SJCRH30 (cell line): ENCODE results near the gene EIF2A. TPM values are rescaled to one million over a fixed set of nuclear protein-coding genes. Genes with fewer than 3 reads are reported as not detected.
A peak's percentile ranks its signal among the peaks of the same experiment; 100 is the strongest.
"Not testable (repeated sequence)": the region's sequence is repeated elsewhere in the genome, so short reads cannot be mapped to it uniquely, and the experiment has no call there.

ENCODE experiments used
- DNase-seq, 2 experiments: peaks; one replicate each; pipeline ENCODE4 v3.0.0-alpha.2; 2015 to 2020
- H3K27ac ChIP-seq: fragments of 250-450 bp; sonication (Bioruptor Pico); 2 replicates; pipeline ENCODE4 v1.5.1; 2020; ENCODE audit warnings: mild to moderate bottlenecking, moderate library complexity
- H3K27me3 ChIP-seq: fragments of 250-450 bp; sonication (Bioruptor Pico); 2 replicates; pipeline ENCODE4 v1.5.1; 2020; ENCODE audit warnings: mild to moderate bottlenecking, moderate library complexity
- H3K36me3 ChIP-seq: fragments of 250-450 bp; sonication (Bioruptor Pico); 2 replicates; pipeline ENCODE4 v1.5.1; 2020; ENCODE audit warnings: mild to moderate bottlenecking, moderate library complexity
- H3K4me1 ChIP-seq: fragments of 250-450 bp; sonication (Bioruptor Pico); 2 replicates; pipeline ENCODE4 v1.5.1; 2020; ENCODE audit warnings: mild to moderate bottlenecking, moderate library complexity
- H3K4me3 ChIP-seq: fragments of 250-450 bp; sonication (Bioruptor Pico); 2 replicates; pipeline ENCODE4 v1.5.1; 2020; ENCODE audit warnings: mild to moderate bottlenecking, moderate library complexity
- H3K9me3 ChIP-seq: fragments of 250-450 bp; sonication (Bioruptor Pico); replicated peaks from 2 replicates; pipeline ENCODE4 v1.5.1; 2020; ENCODE audit warnings: mild to moderate bottlenecking, moderate library complexity
- total RNA-seq: library from RNA; depleted of rRNA; stranded (reverse); fragments of >200 nt; shearing (Covaris generic); gene quantifications from 2 replicates; pipeline ENCODE4 v1.2.3, GENCODE V29; 2014

The EIF2A gene
- total RNA-seq, 1 experiment from 2014 or later, result 139 TPM

GRCh38 chr3:150603153-150603979 is 56.8 kb downstream of the EIF2A start, which contains the start of gene SELENOT:
SELENOT (plus strand) TSS chr3:150603321; CDS start chr3:150603363, 42 bp downstream.
- Histone ChIP-seq H3K9me3 (no peaks in the 10 kb centered on the region), H3K27me3 (no peaks in the 10 kb centered on the region), H3K4me1 (peaks cover 3% of the 10 kb centered on the region; the same call in 1 of the 2 replicates), H3K4me3 (peak within 1 kb of the TSS; percentile 72), H3K36me3 (peaks cover 4% of the 10 kb centered on the region; the same call in 1 of the 2 replicates), H3K27ac (peak within 1 kb of the TSS; percentile 79)
- DNase-seq, result peak; percentile 94 to 96

- peaks cover 4% of the 10 kb centered on the region; the same call in 1 of the 2 replicates for H3K36me3 ChIP-seq
- peak overlapping the region; percentile 72 for H3K4me3 ChIP-seq
- peaks cover 3% of the 10 kb centered on the region; the same call in 1 of the 2 replicates for H3K4me1 ChIP-seq
- H3K27ac ChIP-seq, result peak overlapping the region; percentile 79
- H3K9me3 ChIP-seq, result no peaks in the 10 kb centered on the region
- H3K27me3 ChIP-seq, result no peaks in the 10 kb centered on the region
- no peak for DNase-seq
Measured at GRCh38 chr3:150603980-150604319, 57.4 kb downstream of the EIF2A start.

- Histone ChIP-seq H3K4me3 (no peak overlapping the region), H3K27me3 (no peaks in the 10 kb centered on the region), H3K4me1 (peaks cover 3% of the 10 kb centered on the region; the same call in 1 of the 2 replicates), H3K36me3 (peaks cover 4% of the 10 kb centered on the region; the same call in 1 of the 2 replicates), H3K27ac (no peak overlapping the region), H3K9me3 (no peaks in the 10 kb centered on the region)
- no peak for DNase-seq
Measured at GRCh38 chr3:150605998-150606641, 59.5 kb downstream of the EIF2A start.

GRCh38 chr3:150607267-150608065 is 60.9 kb downstream of the EIF2A start:
- H3K36me3 ChIP-seq, result peaks cover 7% of the 10 kb centered on the region; the same call in 1 of the 2 replicates
- no peaks in the 10 kb centered on the region for H3K9me3 ChIP-seq
- H3K27me3 ChIP-seq, result no peaks in the 10 kb centered on the region
- peaks cover 3% of the 10 kb centered on the region; the same call in 1 of the 2 replicates for H3K4me1 ChIP-seq
- H3K4me3 ChIP-seq, result no peak overlapping the region
- peak in 1 of 2 experiments; percentile 34 for DNase-seq
- no peak overlapping the region for H3K27ac ChIP-seq

GRCh38 chr3:150609988-150610387 is 63.4 kb downstream of the EIF2A start:
- no peaks in the 10 kb centered on the region for H3K9me3 ChIP-seq
- H3K4me3 ChIP-seq, result no peak overlapping the region
- DNase-seq, result no peak
- 0 out of 2 replicates have a peak, but pooled peaks cover 3% of the 10 kb centered on the region for H3K4me1 ChIP-seq
- H3K27ac ChIP-seq, result no peak overlapping the region
- peaks cover 15% of the 10 kb centered on the region; the same call in 1 of the 2 replicates for H3K36me3 ChIP-seq
- H3K27me3 ChIP-seq, result no peaks in the 10 kb centered on the region

- no peaks in the 10 kb centered on the region for H3K27me3 ChIP-seq
- 0 out of 2 replicates have a peak, but pooled peaks cover 3% of the 10 kb centered on the region for H3K4me1 ChIP-seq
- peaks cover 15% of the 10 kb centered on the region; the same call in 1 of the 2 replicates for H3K36me3 ChIP-seq
- no peak for DNase-seq
- no peak overlapping the region for H3K27ac ChIP-seq
- H3K9me3 ChIP-seq, result no peaks in the 10 kb centered on the region
- H3K4me3 ChIP-seq, result no peak overlapping the region
Measured at GRCh38 chr3:150610785-150611184, 64.2 kb downstream of the EIF2A start.

GRCh38 chr3:150611666-150612065 is 65.1 kb downstream of the EIF2A start:
- no peak overlapping the region for H3K4me3 ChIP-seq
- H3K4me1 ChIP-seq, result 0 out of 2 replicates have a peak, but pooled peaks cover 3% of the 10 kb centered on the region
- H3K36me3 ChIP-seq, result peaks cover 14% of the 10 kb centered on the region
- H3K27ac ChIP-seq, result no peak overlapping the region
- H3K27me3 ChIP-seq, result no peaks in the 10 kb centered on the region
- DNase-seq, result no peak
- H3K9me3 ChIP-seq, result no peaks in the 10 kb centered on the region

GRCh38 chr3:150612494-150612893 is 65.9 kb downstream of the EIF2A start:
- 0 out of 2 replicates have a peak, but pooled peaks cover 3% of the 10 kb centered on the region for H3K4me1 ChIP-seq
- H3K36me3 ChIP-seq, result peaks cover 16% of the 10 kb centered on the region
- H3K9me3 ChIP-seq, result no peaks in the 10 kb centered on the region
- no peak for DNase-seq
- no peaks in the 10 kb centered on the region for H3K27me3 ChIP-seq
- H3K27ac ChIP-seq, result no peak overlapping the region
- H3K4me3 ChIP-seq, result no peak overlapping the region

- no peak for DNase-seq
- H3K36me3 ChIP-seq, result peaks cover 16% of the 10 kb centered on the region
- H3K9me3 ChIP-seq, result no peaks in the 10 kb centered on the region
- H3K4me1 ChIP-seq, result no peaks in the 10 kb centered on the region
- H3K27ac ChIP-seq, result no peak overlapping the region
- no peaks in the 10 kb centered on the region for H3K27me3 ChIP-seq
- no peak overlapping the region for H3K4me3 ChIP-seq
Measured at GRCh38 chr3:150613034-150613433, 66.4 kb downstream of the EIF2A start.

GRCh38 chr3:150613709-150614480 is 67.3 kb downstream of the EIF2A start:
- no peaks in the 10 kb centered on the region for H3K27me3 ChIP-seq
- H3K27ac ChIP-seq, result no peak overlapping the region
- peaks cover 18% of the 10 kb centered on the region for H3K36me3 ChIP-seq
- DNase-seq, result no peak
- no peaks in the 10 kb centered on the region for H3K4me1 ChIP-seq
- no peaks in the 10 kb centered on the region for H3K9me3 ChIP-seq
- no peak overlapping the region for H3K4me3 ChIP-seq

- Histone ChIP-seq H3K36me3 (peaks cover 13% of the 10 kb centered on the region), H3K4me1 (0 out of 2 replicates have a peak, but pooled peaks cover 3% of the 10 kb centered on the region), H3K27me3 (no peaks in the 10 kb centered on the region), H3K27ac (no peak overlapping the region), H3K9me3 (no peaks in the 10 kb centered on the region), H3K4me3 (no peak overlapping the region)
- DNase-seq, result no peak
Measured at GRCh38 chr3:150620002-150620689, 73.6 kb downstream of the EIF2A start.

GRCh38 chr3:150622955-150623354 is 76.4 kb downstream of the EIF2A start:
- not testable (repeated sequence) for H3K27me3 ChIP-seq, H3K27ac ChIP-seq, DNase-seq, H3K4me3 ChIP-seq, H3K9me3 ChIP-seq, H3K4me1 ChIP-seq
- H3K36me3 ChIP-seq, result peaks cover 22% of the 10 kb centered on the region

- no peak overlapping the region for H3K27ac ChIP-seq
- no peaks in the 10 kb centered on the region for H3K9me3 ChIP-seq
- DNase-seq, result no peak
- H3K27me3 ChIP-seq, result no peaks in the 10 kb centered on the region
- H3K36me3 ChIP-seq, result peaks cover 20% of the 10 kb centered on the region
- 0 out of 2 replicates have a peak, but pooled peaks cover 3% of the 10 kb centered on the region for H3K4me1 ChIP-seq
- no peak overlapping the region for H3K4me3 ChIP-seq
Measured at GRCh38 chr3:150623945-150624344, 77.4 kb downstream of the EIF2A start.
